HG03196 (cell line): Measurements from ENCODE around the gene CPVL.

Experiments used
- ATAC-seq: cut with Tn5 transposase; IDR thresholded peaks from one replicate; pipeline ENCODE4 v1.9.1; 2021; ENCODE audit not compliant: unreplicated experiment

The CPVL gene

GRCh38 chr7:29045258-29046086 lies 100.9 kb downstream of the CPVL start:
- no peak for ATAC-seq

GRCh38 chr7:29044554-29044953 lies 101.8 kb downstream of the CPVL start:
- ATAC-seq, result no peak

GRCh38 chr7:29043576-29043975 lies 102.8 kb downstream of the CPVL start:
- ATAC-seq, result no peak

GRCh38 chr7:29042824-29043231 lies 103.5 kb downstream of the CPVL start:
- no peak for ATAC-seq

- ATAC-seq, result no peak
Measured at GRCh38 chr7:29041991-29042390, 104.3 kb downstream of the CPVL start.

GRCh38 chr7:29040579-29040925 lies 105.8 kb downstream of the CPVL start:
- no peak for ATAC-seq

GRCh38 chr7:29039821-29040578 lies 106.3 kb downstream of the CPVL start:
- no peak for ATAC-seq

- ATAC-seq, result no peak
Measured at GRCh38 chr7:29038463-29038862, 107.9 kb downstream of the CPVL start.

- no peak for ATAC-seq
Measured at GRCh38 chr7:29035044-29035740, 111.1 kb downstream of the CPVL start.

- no peak for ATAC-seq
Measured at GRCh38 chr7:29033584-29033983, 112.8 kb downstream of the CPVL start.

- no peak for ATAC-seq
Measured at GRCh38 chr7:29032146-29032545, 114.2 kb downstream of the CPVL start.

GRCh38 chr7:29030781-29031275 lies 115.5 kb downstream of the CPVL start:
- ATAC-seq, result no peak

GRCh38 chr7:29022291-29022988 lies 123.9 kb downstream of the CPVL start:
- no peak for ATAC-seq

GRCh38 chr7:29019896-29020295 lies 126.4 kb downstream of the CPVL start:
- no peak for ATAC-seq

GRCh38 chr7:29019387-29019786 lies 127.0 kb downstream of the CPVL start:
- no peak for ATAC-seq

- no peak for ATAC-seq
Measured at GRCh38 chr7:29017713-29018112, 128.6 kb downstream of the CPVL start.

GRCh38 chr7:29014725-29015124 lies 131.6 kb downstream of the CPVL start:
- ATAC-seq, result no peak

GRCh38 chr7:29013931-29014330 lies 132.4 kb downstream of the CPVL start:
- ATAC-seq, result no peak

- ATAC-seq, result no peak
Measured at GRCh38 chr7:29013082-29013695, 133.1 kb downstream of the CPVL start.

GRCh38 chr7:29009947-29010346 lies 136.4 kb downstream of the CPVL start:
- ATAC-seq, result no peak

GRCh38 chr7:29008590-29008989 lies 137.7 kb downstream of the CPVL start:
- no peak for ATAC-seq
